ENCODE data around the gene NCOA5. TPM values are rescaled to one million over a fixed set of nuclear protein-coding genes. Genes with fewer than 3 reads are reported as not detected.
A peak's percentile ranks its signal among the peaks of the same experiment; 100 is the strongest.

Gene NCOA5
- total and polyA plus RNA-seq, 9 of the 15 experiments (the other 6 are each of a cell fraction or from before 2014, with no cell fraction given): 3.9 to 22.8 (median 13.8) TPM

DNA sequence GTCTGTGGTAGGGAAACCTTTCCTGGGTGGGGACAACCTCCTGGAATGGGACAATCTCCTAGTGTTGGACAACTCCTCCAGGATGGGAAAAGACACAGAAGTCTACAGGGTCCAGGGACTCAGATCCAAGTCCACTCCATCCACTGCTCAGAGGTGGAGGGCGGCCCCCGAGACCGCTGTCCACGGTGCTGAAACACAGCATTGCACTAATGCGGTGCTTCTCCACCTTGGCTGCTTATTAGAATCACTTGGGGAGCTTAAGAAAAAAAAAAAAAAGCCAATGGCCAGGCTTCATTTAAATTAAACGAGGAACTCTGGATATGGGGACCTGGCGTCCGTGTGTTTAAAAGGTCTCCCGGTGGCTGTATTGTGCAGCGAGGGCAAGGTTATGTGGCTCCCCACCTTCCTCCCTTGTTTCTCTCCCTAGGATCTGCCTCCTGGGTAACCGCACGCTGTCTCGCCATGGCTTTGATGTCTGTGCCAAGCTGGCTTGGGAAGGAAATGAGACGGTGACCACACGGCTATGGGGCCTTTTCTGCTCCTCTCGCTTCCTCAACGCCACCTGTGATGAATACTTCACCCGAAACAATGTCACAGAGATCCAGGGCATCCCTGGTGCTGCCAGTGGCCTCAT, 48.7 kb downstream of the NCOA5 start (continued):
- TF ChIP-seq HDAC1 (IDR thresholded peaks at IDR 0.05) (no peak), MAZ (CRISPR knock-in tag; conservative IDR thresholded peaks at IDR 0.05 in 1 of 2, IDR thresholded peaks at IDR 0.05 in 1 of 2) (peak in 1 of 2 experiments; percentile 28; a peak in 1 of 4 replicates), NFRKB (IDR thresholded peaks at IDR 0.05; ENCODE audit: low read depth) (no peak), ZNF644 (tag; IDR thresholded peaks at IDR 0.05; ENCODE audit: low read depth) (0 out of 2 replicates have a peak, but pooled peaks have one; percentile 50), PRMT5 (CRISPR knock-in tag; IDR thresholded peaks at IDR 0.05) (peak; percentile 93; the same call in 1 of the 2 replicates), EHMT2 (IDR thresholded peaks at IDR 0.05) (peak; percentile 97), CREB1 (IDR thresholded peaks at IDR 0.05) (no peak), CREB1 (CRISPR knock-in tag; IDR thresholded peaks at IDR 0.05) (0 out of 2 replicates have a peak, but pooled peaks have one; percentile 38), SRF (CRISPR knock-in tag; IDR thresholded peaks at IDR 0.05) (0 out of 4 replicates have a peak, but pooled peaks of 1 of the 2 experiments have one; percentile 16)
- TF ChIP-seq, protein P1, sequence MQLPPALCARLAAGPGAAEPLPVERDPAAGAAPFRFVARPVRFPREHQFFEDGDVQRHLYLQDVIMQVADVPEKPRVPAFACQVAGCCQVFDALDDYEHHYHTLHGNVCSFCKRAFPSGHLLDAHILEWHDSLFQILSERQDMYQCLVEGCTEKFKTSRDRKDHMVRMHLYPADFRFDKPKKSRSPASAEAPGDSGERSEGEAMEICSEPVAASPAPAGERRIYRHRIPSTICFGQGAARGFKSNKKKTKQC (CRISPR knock-in tag; IDR thresholded peaks at IDR 0.05): peak; percentile 73
- TF ChIP-seq, protein P2, sequence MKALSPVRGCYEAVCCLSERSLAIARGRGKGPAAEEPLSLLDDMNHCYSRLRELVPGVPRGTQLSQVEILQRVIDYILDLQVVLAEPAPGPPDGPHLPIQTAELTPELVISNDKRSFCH (CRISPR knock-in tag; IDR thresholded peaks at IDR 0.05): no peak
- TF ChIP-seq, protein P2 (tag; IDR thresholded peaks at IDR 0.05): no peak
